DMS114 treated with DMSO at 0.1 percent for 48 hours (cell line): Measurements from ENCODE around the gene EFNA3.

Experiments
- DNase-seq: peaks from one replicate; lab custom pipeline; 2025; ENCODE audit not compliant: unreplicated experiment; lab: John Stamatoyannopoulos, UW

The EFNA3 gene

DNA sequence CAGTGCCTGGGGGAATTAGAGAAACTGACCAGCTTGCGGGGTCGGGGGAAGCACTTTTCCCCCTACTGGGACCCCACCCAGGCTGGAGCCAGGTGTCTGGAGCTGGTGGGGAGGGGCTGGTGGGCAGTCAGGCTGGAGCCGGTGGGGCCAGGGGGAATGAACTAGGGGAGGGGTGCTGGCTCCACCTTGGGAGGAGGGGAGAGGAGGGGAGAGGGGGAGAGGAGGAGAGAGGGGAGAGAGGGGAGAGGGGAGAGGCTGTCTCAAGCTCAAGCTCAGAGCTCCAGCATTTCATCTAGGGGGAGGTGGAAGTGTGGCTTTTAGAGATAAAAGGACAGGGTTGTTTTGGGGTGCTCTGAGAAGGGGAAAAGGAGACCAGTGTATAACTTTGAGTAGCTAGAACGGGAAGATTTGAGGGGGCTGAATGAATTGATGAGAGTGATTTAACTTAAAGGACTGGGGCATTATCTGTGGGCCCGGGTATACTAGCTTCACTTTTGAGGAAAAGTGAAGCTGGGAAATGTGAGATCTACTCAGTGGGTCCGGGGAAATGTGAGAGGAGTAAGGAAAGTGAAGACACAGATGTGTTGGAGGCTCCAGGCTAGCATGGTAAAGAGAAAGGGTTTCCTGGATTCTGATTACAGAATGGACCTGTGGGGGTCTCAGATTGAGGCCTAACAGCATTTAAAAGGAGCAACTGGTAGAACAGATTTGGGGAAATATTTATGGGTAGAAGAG is 51.8 kb downstream of the EFNA3 start:
- DNase-seq, result no peak

DNA sequence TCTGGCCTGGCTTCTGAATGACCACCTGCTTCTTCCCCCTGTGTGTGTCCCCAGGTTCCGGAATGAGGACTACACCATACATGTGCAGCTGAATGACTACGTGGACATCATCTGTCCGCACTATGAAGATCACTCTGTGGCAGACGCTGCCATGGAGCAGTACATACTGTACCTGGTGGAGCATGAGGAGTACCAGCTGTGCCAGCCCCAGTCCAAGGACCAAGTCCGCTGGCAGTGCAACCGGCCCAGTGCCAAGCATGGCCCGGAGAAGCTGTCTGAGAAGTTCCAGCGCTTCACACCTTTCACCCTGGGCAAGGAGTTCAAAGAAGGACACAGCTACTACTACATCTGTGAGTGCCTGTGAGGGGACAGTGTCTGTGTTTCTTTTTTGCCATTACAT is 52.6 kb downstream of the EFNA3 start:
- no peak for DNase-seq

GRCh38 chr1:155131856-155132255 is 53.2 kb downstream of the EFNA3 start:
- DNase-seq, result no peak

DNA sequence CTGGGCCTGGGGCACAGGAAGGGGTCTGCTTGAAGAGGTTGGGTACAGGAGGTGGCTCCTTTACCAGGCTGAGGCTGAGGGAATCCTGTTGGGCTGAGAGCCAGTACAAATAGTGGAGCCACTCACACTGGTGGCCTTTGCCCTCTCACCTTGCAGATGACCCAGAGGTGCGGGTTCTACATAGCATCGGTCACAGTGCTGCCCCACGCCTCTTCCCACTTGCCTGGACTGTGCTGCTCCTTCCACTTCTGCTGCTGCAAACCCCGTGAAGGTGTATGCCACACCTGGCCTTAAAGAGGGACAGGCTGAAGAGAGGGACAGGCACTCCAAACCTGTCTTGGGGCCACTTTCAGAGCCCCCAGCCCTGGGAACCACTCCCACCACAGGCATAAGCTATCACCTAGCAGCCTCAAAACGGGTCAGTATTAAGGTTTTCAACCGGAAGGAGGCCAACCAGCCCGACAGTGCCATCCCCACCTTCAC is 55.2 kb downstream of the EFNA3 start:
- no peak for DNase-seq

GRCh38 chr1:155134322-155134721 is 55.7 kb downstream of the EFNA3 start:
- no peak for DNase-seq

GRCh38 chr1:155134880-155135414 is 56.3 kb downstream of the EFNA3 start:
- DNase-seq, result peak; percentile 46

GRCh38 chr1:155135415-155136028 is 56.9 kb downstream of the EFNA3 start, which contains the start of gene SLC50A1:
Gene SLC50A1 (plus strand): TSS chr1:155135852. CDS start chr1:155135912, 60 bp downstream.
- peak; percentile 94 for DNase-seq

DNA sequence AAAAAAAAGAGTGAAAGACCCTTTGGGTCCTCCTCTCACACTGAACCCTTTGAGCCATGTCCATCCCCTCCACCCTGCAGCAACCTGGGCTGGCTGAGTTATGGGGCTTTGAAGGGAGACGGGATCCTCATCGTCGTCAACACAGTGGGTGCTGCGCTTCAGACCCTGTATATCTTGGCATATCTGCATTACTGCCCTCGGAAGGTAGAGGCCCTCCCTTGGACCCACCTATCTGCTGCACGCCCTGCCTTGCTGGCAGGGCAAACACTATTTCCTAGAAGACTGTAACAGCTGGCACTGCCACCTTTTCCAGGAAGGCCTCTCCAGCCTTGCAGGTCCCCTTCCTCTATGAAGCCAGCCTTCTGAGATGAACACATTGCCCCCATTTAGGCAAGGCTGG is 58.1 kb downstream of the EFNA3 start:
- DNase-seq, result no peak
